ENCODE results near the gene LPCAT2. TPM values are rescaled to one million over a fixed set of nuclear protein-coding genes. Genes with fewer than 3 reads are reported as not detected.

The LPCAT2 gene
- total and polyA plus RNA-seq, 7 experiments from 2014 or later = 0.03 to 16.9 (median 1.5) TPM

DNA sequence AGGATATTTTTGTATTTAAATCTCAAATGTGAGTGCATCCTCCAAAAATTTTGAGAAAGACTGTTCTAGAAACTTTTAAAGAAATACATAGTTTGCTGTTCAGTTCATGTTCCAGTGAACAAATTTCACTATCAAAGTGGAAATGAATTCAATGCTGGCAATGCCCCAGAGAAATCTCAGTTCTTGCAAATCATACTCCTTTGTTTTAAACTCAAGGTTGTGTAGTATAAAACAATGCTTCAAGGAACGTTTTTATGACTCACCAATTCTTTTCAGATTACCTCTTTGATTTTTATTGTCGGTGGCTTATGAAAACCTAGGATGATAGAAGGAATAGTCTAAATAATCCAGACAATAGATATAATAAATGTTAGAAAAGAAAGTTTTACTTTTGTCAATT, 17.6 kb downstream of the LPCAT2 start:
- Histone ChIP-seq H3K9me3 (ENCODE audit: control insufficient read depth in 2 of 3, low read length in 3 of 3) (no peaks in the 10 kb centered on the region), H3K4me3 (ENCODE audit: low read length) (no peak overlapping the region), H3K36me3 (ENCODE audit: control insufficient read depth in 2 of 3, insufficient read depth in 3 of 3, low read length in 3 of 3) (no peaks in the 10 kb centered on the region), H3K27ac (ENCODE audit: low read depth, low read length) (no peak overlapping the region), H3K27me3 (ENCODE audit: control insufficient read depth in 2 of 2, insufficient read depth in 2 of 2, low read length in 2 of 2) (no peaks in the 10 kb centered on the region), H3K4me1 (ENCODE audit: control insufficient read depth in 2 of 2, insufficient read depth in 2 of 2, low read length in 2 of 2) (no peaks in the 10 kb centered on the region)
- intact Hi-C loops (cut with micrococcal nuclease) = no loop called here
- Mint-ChIP-seq H3K4me3 (no peak overlapping the region), H3K4me1 (peaks cover 0 to 3% (median 0%) of the 10 kb centered on the region in 7 donors), H3K36me3 (no peaks in the 10 kb centered on the region), H3K9me3 (peaks cover 0 to 10% (median 6%) of the 10 kb centered on the region in 11 donors), H3K27ac (no peak overlapping the region), H3K27me3 (peaks cover 0 to 11% (median 3%) of the 10 kb centered on the region in 5 donors)
- DNase-seq = no peak
- ChIA-PET CTCF (no interaction called here), POLR2A (no interaction called here)
- no peak for ATAC-seq

DNA sequence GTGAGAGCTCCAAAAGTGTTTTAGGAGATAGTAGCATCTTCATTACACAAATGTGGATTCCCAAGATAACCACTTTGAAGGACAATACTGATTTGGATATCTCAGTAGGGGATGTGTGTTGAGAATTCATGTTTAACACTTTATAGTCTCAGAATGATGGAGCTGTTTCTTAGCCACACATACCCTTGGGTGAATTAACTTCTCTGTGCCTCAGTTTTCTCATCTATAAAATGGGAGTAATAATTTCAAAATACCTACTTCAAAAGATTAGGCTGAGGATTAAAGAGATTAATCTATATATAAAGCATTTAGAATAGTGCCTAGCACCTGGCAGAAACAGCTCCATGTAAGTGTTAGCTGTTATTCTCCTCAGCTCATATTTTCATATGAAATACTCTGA, 19.0 kb downstream of the LPCAT2 start:
- CTCF ChIA-PET = no interaction called here
- intact Hi-C loops (cut with micrococcal nuclease) = no loop called here
- H3K36me3 ChIP-seq (ENCODE audit: control insufficient read depth in 2 of 3, insufficient read depth in 3 of 3, low read length in 3 of 3) = no peaks in the 10 kb centered on the region

DNA sequence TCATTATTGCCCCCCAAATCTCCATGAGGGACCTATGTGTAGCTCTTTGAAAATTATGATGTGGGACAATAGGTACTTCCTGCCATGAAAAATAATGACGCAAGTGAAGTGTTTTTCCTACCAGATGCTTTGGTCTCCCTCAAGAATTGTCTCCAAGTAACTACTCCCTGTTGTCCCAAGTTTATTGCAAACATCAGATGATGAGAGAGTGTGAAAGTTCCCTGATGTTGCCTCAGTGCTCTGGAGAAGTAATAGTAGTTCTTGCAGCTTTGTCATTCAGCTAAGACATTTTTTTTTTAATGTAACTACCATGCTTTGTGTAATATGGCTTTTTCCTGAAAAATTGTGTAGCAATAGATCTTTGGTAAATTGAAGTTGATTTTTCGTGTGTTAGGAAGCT, 20.1 kb downstream of the LPCAT2 start:
- Histone ChIP-seq H3K9me3 (ENCODE audit: control insufficient read depth in 2 of 3, low read length in 3 of 3) (no peaks in the 10 kb centered on the region), H3K36me3 (ENCODE audit: control insufficient read depth in 2 of 3, insufficient read depth in 3 of 3, low read length in 3 of 3) (no peaks in the 10 kb centered on the region), H3K4me3 (ENCODE audit: low read length) (no peak overlapping the region), H3K4me1 (ENCODE audit: control insufficient read depth in 2 of 2, insufficient read depth in 2 of 2, low read length in 2 of 2) (no peaks in the 10 kb centered on the region), H3K27me3 (ENCODE audit: control insufficient read depth in 2 of 2, insufficient read depth in 2 of 2, low read length in 2 of 2) (no peaks in the 10 kb centered on the region), H3K27ac (ENCODE audit: low read depth, low read length) (no peak overlapping the region)
- intact Hi-C loops (cut with micrococcal nuclease) = no loop called here
- ChIA-PET CTCF (no interaction called here), POLR2A (no interaction called here)
- Mint-ChIP-seq H3K4me1 (peaks cover 0 to 3% (median 0%) of the 10 kb centered on the region in 7 donors), H3K27ac (no peak overlapping the region), H3K4me3 (no peak overlapping the region), H3K27me3 (peaks cover 0 to 11% (median 3%) of the 10 kb centered on the region in 5 donors), H3K9me3 (no peaks in the 10 kb centered on the region), H3K36me3 (no peaks in the 10 kb centered on the region)
- ATAC-seq (no peak), DNase-seq (no peak)

More for the DNA sequence above, 19.0 kb downstream of the LPCAT2 start:
- POLR2A ChIA-PET = no interaction called here
- H3K27ac ChIP-seq (ENCODE audit: low read depth, low read length) = no peak overlapping the region
- Mint-ChIP-seq H3K9me3 (no peaks in the 10 kb centered on the region), H3K27me3 (peaks cover 0 to 11% (median 3%) of the 10 kb centered on the region in 5 donors), H3K4me1 (peaks cover 0 to 3% (median 0%) of the 10 kb centered on the region in 7 donors), H3K36me3 (no peaks in the 10 kb centered on the region), H3K27ac (no peak overlapping the region), H3K4me3 (no peak overlapping the region)
- H3K4me3 ChIP-seq (ENCODE audit: low read length) = no peak overlapping the region
- H3K4me1 ChIP-seq (ENCODE audit: control insufficient read depth in 2 of 2, insufficient read depth in 2 of 2, low read length in 2 of 2) = no peaks in the 10 kb centered on the region
- ATAC-seq = no peak
- no peaks in the 10 kb centered on the region for H3K9me3 ChIP-seq (ENCODE audit: control insufficient read depth in 2 of 3, low read length in 3 of 3)
- no peaks in the 10 kb centered on the region for H3K27me3 ChIP-seq (ENCODE audit: control insufficient read depth in 2 of 2, insufficient read depth in 2 of 2, low read length in 2 of 2)
- no peak for DNase-seq

DNA sequence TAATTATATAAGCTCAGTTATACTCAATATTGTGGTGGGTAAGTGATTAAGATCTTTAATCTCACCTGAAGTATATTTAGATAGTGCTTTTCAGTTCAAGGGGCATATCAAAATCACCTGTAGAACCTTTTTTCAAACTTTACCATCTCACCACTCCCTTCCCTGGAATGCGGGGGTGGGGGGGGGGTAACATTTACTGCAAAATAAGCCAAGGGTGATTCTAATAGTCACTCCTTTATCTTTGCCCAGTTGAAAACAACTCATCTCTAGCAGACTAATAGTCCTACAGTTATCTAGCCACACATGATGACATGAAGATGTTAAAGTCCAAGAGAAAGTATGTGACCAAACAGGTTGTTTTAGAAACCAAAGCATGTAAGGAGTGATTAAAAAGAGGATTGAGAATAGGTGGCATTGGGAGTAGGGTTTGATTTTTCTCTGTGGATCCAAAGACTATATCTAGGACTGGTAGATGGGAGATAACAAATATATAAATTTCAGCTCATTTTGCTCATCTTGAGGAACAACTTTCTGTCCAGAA, 21.5 kb downstream of the LPCAT2 start:
- Histone ChIP-seq H3K36me3 (ENCODE audit: control insufficient read depth in 2 of 3, insufficient read depth in 3 of 3, low read length in 3 of 3) (no peaks in the 10 kb centered on the region), H3K4me1 (ENCODE audit: control insufficient read depth in 2 of 2, insufficient read depth in 2 of 2, low read length in 2 of 2) (no peaks in the 10 kb centered on the region), H3K27ac (ENCODE audit: low read depth, low read length) (no peak overlapping the region), H3K4me3 (ENCODE audit: low read length) (no peak overlapping the region), H3K27me3 (ENCODE audit: control insufficient read depth in 2 of 2, insufficient read depth in 2 of 2, low read length in 2 of 2) (no peaks in the 10 kb centered on the region), H3K9me3 (ENCODE audit: control insufficient read depth in 2 of 3, low read length in 3 of 3) (no peaks in the 10 kb centered on the region)
- intact Hi-C loops (cut with micrococcal nuclease) = no loop called here
- ChIA-PET CTCF (no interaction called here), POLR2A (no interaction called here)
- Mint-ChIP-seq H3K4me3 (no peak overlapping the region), H3K4me1 (no peaks in the 10 kb centered on the region), H3K27ac (no peak overlapping the region), H3K27me3 (peaks cover 0 to 11% (median 3%) of the 10 kb centered on the region in 5 donors), H3K36me3 (no peaks in the 10 kb centered on the region), H3K9me3 (no peaks in the 10 kb centered on the region)
- ATAC-seq = no peak
- DNase-seq = no peak

DNA sequence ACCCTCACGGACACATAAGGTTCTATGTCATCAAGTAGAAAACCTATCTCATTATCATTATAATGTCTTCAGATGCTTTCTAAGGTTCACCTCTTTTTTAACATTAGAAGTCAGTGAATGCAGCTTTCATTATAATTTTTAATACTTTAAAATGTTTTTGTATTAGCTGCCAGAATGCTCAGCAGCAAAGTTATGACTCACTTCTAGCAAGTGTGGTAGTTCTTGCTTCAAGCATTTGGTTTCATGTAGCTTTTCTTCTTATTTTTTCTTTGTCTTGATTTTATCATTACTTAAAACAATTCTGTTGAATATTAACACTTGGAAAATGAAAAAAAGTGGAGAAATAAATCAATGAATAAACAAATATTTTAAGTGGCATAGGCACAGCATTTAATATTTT, 23.4 kb downstream of the LPCAT2 start:
- Histone ChIP-seq H3K4me3 (ENCODE audit: low read length) (no peak overlapping the region), H3K4me1 (ENCODE audit: control insufficient read depth in 2 of 2, insufficient read depth in 2 of 2, low read length in 2 of 2) (no peaks in the 10 kb centered on the region), H3K27me3 (ENCODE audit: control insufficient read depth in 2 of 2, insufficient read depth in 2 of 2, low read length in 2 of 2) (no peaks in the 10 kb centered on the region), H3K27ac (ENCODE audit: low read depth, low read length) (no peak overlapping the region), H3K36me3 (ENCODE audit: control insufficient read depth in 2 of 3, insufficient read depth in 3 of 3, low read length in 3 of 3) (no peaks in the 10 kb centered on the region), H3K9me3 (ENCODE audit: control insufficient read depth in 2 of 3, low read length in 3 of 3) (no peaks in the 10 kb centered on the region)
- H3K4me3 Mint-ChIP-seq = no peak overlapping the region
- no peaks in the 10 kb centered on the region for H3K36me3 Mint-ChIP-seq
- H3K9me3 Mint-ChIP-seq = no peaks in the 10 kb centered on the region
- CTCF ChIA-PET = no interaction called here
- ATAC-seq (no peak), DNase-seq (no peak)
- POLR2A ChIA-PET = no interaction called here
- no peak overlapping the region for H3K27ac Mint-ChIP-seq
- peaks cover 0 to 11% (median 5%) of the 10 kb centered on the region in 5 donors for H3K27me3 Mint-ChIP-seq
- no peaks in the 10 kb centered on the region for H3K4me1 Mint-ChIP-seq
- intact Hi-C loops (cut with micrococcal nuclease) = no loop called here

DNA sequence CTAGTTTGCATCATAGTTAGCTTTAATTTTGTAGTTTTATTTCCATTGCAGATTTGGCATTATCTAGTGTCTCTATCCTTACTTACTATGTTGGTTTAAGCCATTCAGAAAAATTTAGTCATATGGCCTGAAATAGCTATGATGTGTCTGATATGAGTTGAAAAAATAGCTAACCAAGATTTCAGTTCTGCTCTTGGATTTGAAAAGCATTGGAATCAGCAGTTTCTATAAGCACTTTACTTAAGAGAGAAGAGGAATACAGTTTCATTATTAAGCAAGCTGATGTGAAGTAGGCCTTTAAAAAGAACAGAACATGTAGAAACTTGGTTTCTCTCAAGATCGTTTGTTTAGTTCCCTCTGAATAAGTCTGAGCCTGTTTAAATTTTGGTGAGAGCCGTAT, 25.9 kb downstream of the LPCAT2 start:
- Mint-ChIP-seq H3K4me3 (no peak overlapping the region), H3K9me3 (no peaks in the 10 kb centered on the region), H3K36me3 (no peaks in the 10 kb centered on the region), H3K27ac (no peak overlapping the region), H3K4me1 (no peaks in the 10 kb centered on the region), H3K27me3 (peaks cover 0 to 6% (median 1%) of the 10 kb centered on the region in 5 donors)
- no peaks in the 10 kb centered on the region for H3K4me1 ChIP-seq (ENCODE audit: control insufficient read depth in 2 of 2, insufficient read depth in 2 of 2, low read length in 2 of 2)
- H3K4me3 ChIP-seq (ENCODE audit: low read length) = no peak overlapping the region
- no peaks in the 10 kb centered on the region for H3K27me3 ChIP-seq (ENCODE audit: control insufficient read depth in 2 of 2, insufficient read depth in 2 of 2, low read length in 2 of 2)
- ChIA-PET CTCF (no interaction called here), POLR2A (no interaction called here)
- intact Hi-C loops (cut with micrococcal nuclease) = no loop called here
- H3K36me3 ChIP-seq (ENCODE audit: control insufficient read depth in 2 of 3, insufficient read depth in 3 of 3, low read length in 3 of 3) = no peaks in the 10 kb centered on the region
- ATAC-seq (no peak), DNase-seq (no peak)
- no peak overlapping the region for H3K27ac ChIP-seq (ENCODE audit: low read depth, low read length)
- H3K9me3 ChIP-seq (ENCODE audit: control insufficient read depth in 2 of 3, low read length in 3 of 3) = no peaks in the 10 kb centered on the region

DNA sequence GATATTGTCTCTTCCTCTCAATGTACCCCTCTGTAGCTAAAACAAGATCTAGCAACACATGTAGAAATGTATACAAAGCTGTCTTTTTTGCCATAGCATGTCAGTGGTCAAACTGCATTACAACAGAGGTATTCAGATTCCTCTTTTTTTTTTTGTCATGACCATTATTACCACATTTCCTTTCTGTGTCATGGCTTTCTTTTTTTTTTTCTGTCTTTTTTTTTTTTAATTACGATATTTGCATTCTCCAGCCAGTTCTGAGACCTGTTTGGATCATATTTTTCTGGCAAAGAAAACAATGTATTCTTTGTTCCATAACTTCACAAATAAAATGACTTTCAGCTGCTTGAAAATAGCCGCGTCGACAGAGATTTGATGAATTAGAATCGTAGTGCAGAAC, 30.2 kb downstream of the LPCAT2 start:
- no peaks in the 10 kb centered on the region for H3K27me3 ChIP-seq (ENCODE audit: control insufficient read depth in 2 of 2, insufficient read depth in 2 of 2, low read length in 2 of 2)
- H3K4me3 ChIP-seq (ENCODE audit: low read length) = no peak overlapping the region
- H3K36me3 ChIP-seq (ENCODE audit: control insufficient read depth in 2 of 3, insufficient read depth in 3 of 3, low read length in 3 of 3) = no peaks in the 10 kb centered on the region
- no peaks in the 10 kb centered on the region for H3K4me1 ChIP-seq (ENCODE audit: control insufficient read depth in 2 of 2, insufficient read depth in 2 of 2, low read length in 2 of 2)
- POLR2A ChIA-PET = no interaction called here
- H3K27ac ChIP-seq (ENCODE audit: low read depth, low read length) = no peak overlapping the region
- ATAC-seq (no peak), DNase-seq (no peak)
- H3K4me1 Mint-ChIP-seq = no peaks in the 10 kb centered on the region
- no peaks in the 10 kb centered on the region for H3K36me3 Mint-ChIP-seq
- H3K9me3 ChIP-seq (ENCODE audit: control insufficient read depth in 2 of 3, low read length in 3 of 3) = no peaks in the 10 kb centered on the region
- no peak overlapping the region for H3K27ac Mint-ChIP-seq
- no peaks in the 10 kb centered on the region for H3K9me3 Mint-ChIP-seq
- no peak overlapping the region for H3K4me3 Mint-ChIP-seq
- CTCF ChIA-PET = no interaction called here
- intact Hi-C loops (cut with micrococcal nuclease) = no loop called here
- H3K27me3 Mint-ChIP-seq = peaks cover 0 to 6% (median 2%) of the 10 kb centered on the region in 5 donors

Data from naive thymus-derived CD4-positive, alpha-beta T cell (primary cell).